ENCODE results near the gene LTO1.
"Not testable (repeated sequence)": the region's sequence is repeated elsewhere in the genome, so short reads cannot be mapped to it uniquely, and the experiment has no call there.

The LTO1 gene

DNA sequence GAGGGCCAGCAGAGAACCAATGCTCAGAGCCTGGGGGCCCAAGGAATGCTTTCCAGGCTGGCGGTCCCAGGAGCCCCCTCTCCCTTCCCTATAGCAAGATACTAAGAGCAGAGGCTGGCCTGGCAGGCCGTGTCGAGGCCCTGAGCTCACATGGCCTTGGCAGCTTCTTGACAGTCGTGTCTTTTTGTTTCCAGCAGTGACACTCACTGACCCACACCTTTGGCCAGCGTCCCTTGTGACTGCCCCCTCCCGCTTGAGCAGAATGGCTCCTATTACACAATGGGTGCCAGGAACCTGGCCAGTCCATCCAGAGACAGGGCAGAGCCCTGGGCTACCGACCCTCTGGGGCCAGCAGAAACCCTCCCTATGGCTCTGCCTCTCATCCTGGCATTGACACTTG is 40.6 kb downstream of the LTO1 start:
- Histone ChIP-seq H3K27me3 (replicated peaks; ENCODE audit: control insufficient read depth, insufficient read depth, low read length, poor library complexity, severe bottlenecking) (peaks cover 32% of the 10 kb centered on the region), H3K27ac (ENCODE audit: insufficient read depth, low read length, poor library complexity, severe bottlenecking) (no peak overlapping the region)
- DNase-seq: no peak

DNA sequence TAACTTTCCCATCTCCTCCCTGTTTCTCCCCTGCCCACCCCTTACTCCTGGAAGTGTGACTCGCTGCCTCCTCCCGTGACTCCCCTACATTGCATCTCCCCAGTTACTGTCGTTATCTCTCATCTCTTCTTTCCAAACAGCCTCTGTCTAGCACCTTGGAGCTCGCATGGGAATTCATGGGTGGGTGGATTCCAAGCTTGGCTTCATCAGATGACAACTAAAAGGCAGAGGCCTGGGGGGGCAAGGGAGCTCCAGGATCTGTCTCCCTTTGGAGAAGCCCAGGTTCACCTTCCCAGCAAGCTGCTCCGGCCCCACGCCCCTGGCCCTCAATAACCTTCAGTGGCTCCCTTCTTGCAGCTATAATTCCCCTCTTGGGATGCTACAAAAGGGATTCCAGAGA is 41.1 kb downstream of the LTO1 start:
- Histone ChIP-seq H3K27me3 (replicated peaks; ENCODE audit: control insufficient read depth, insufficient read depth, low read length, poor library complexity, severe bottlenecking) (peaks cover 27% of the 10 kb centered on the region), H3K9me3 (ENCODE audit: control insufficient read depth, low read length) (no peaks in the 10 kb centered on the region), H3K4me1 (ENCODE audit: control insufficient read depth, insufficient read depth, low read length, poor library complexity, severe bottlenecking) (peaks cover 24% of the 10 kb centered on the region), H3K36me3 (ENCODE audit: control insufficient read depth, insufficient read depth, low read length) (no peaks in the 10 kb centered on the region), H3K27ac (ENCODE audit: insufficient read depth, low read length, poor library complexity, severe bottlenecking) (no peak overlapping the region), H3K4me3 (ENCODE audit: insufficient read depth, low read depth, low read length, poor library complexity, severe bottlenecking) (no peak overlapping the region)
- DNase-seq: no peak

More for the DNA sequence above, 40.6 kb downstream of the LTO1 start:
- H3K4me3 ChIP-seq (ENCODE audit: insufficient read depth, low read depth, low read length, poor library complexity, severe bottlenecking): no peak overlapping the region
- peaks cover 30% of the 10 kb centered on the region for H3K4me1 ChIP-seq (ENCODE audit: control insufficient read depth, insufficient read depth, low read length, poor library complexity, severe bottlenecking)
- H3K9me3 ChIP-seq (ENCODE audit: control insufficient read depth, low read length): no peaks in the 10 kb centered on the region
- no peaks in the 10 kb centered on the region for H3K36me3 ChIP-seq (ENCODE audit: control insufficient read depth, insufficient read depth, low read length)

DNA sequence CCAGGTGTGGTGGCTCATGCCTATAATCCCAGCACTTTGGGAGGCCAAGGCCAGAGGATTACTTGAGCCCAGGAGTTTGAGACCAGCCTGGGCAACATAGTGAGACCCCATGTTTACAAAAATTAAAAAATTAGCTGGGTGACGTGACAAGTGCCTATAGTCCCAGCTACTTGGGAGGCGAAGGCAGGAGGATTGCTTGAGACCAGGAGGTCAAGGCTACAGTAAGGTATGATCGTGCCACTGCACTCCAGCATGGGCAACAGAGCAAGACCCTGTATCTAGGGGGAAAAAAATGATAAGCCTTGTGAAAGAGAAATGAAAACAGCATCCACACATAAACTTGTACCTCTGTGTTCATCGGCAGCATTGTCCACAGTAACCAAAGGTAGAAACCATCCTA is 42.3 kb downstream of the LTO1 start:
- Histone ChIP-seq H3K27ac (ENCODE audit: insufficient read depth, low read length, poor library complexity, severe bottlenecking) (no peak overlapping the region), H3K27me3 (replicated peaks; ENCODE audit: control insufficient read depth, insufficient read depth, low read length, poor library complexity, severe bottlenecking) (peaks cover 19% of the 10 kb centered on the region), H3K36me3 (ENCODE audit: control insufficient read depth, insufficient read depth, low read length) (no peaks in the 10 kb centered on the region), H3K9me3 (ENCODE audit: control insufficient read depth, low read length) (no peaks in the 10 kb centered on the region), H3K4me3 (ENCODE audit: insufficient read depth, low read depth, low read length, poor library complexity, severe bottlenecking) (no peak overlapping the region), H3K4me1 (ENCODE audit: control insufficient read depth, insufficient read depth, low read length, poor library complexity, severe bottlenecking) (peaks cover 13% of the 10 kb centered on the region)
- DNase-seq: no peak

DNA sequence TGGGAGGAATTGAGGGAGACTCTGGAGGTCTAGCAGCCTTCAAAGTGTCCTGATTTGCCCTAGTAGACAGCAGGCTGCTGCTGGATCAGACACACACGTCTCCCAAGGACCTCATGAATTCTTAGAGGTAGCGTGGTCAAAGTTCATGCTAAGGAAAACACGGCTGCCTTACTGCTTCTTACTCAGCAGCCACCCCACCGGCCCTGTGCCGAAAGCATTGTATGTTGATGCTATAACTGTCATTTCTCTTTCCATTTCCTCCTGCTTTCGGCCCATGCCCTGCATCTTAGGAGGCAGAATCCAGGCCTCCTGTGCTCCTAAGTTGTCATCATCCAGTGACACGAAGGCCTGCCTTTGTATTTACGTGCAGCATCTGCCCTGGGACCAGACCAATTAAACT is 44.7 kb downstream of the LTO1 start:
- Histone ChIP-seq H3K27ac (ENCODE audit: insufficient read depth, low read length, poor library complexity, severe bottlenecking) (no peak overlapping the region), H3K27me3 (replicated peaks; ENCODE audit: control insufficient read depth, insufficient read depth, low read length, poor library complexity, severe bottlenecking) (peaks cover 3% of the 10 kb centered on the region), H3K36me3 (ENCODE audit: control insufficient read depth, insufficient read depth, low read length) (no peaks in the 10 kb centered on the region), H3K9me3 (ENCODE audit: control insufficient read depth, low read length) (no peaks in the 10 kb centered on the region), H3K4me1 (ENCODE audit: control insufficient read depth, insufficient read depth, low read length, poor library complexity, severe bottlenecking) (no peaks in the 10 kb centered on the region), H3K4me3 (ENCODE audit: insufficient read depth, low read depth, low read length, poor library complexity, severe bottlenecking) (no peak overlapping the region)
- DNase-seq: no peak

DNA sequence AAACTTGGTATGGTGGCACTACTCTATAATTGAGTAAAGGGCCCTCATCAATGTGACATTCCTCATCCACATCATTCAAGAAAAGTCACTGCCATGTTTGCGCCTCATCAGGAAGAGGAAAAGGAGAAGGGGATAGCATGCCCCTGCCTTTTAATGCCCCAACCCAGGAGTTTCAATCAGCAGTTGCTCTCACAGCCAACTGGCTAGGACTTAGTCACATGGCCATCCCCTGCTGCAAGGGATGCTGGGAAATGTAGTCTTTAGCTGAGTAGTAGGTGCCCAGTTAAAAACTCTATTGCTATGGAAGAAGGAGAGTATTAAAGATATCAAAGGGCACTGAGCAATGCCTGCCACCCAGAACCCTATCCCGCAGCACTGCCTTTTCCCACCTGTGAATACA is 45.1 kb downstream of the LTO1 start:
- no peak overlapping the region for H3K4me3 ChIP-seq (ENCODE audit: insufficient read depth, low read depth, low read length, poor library complexity, severe bottlenecking)

DNA sequence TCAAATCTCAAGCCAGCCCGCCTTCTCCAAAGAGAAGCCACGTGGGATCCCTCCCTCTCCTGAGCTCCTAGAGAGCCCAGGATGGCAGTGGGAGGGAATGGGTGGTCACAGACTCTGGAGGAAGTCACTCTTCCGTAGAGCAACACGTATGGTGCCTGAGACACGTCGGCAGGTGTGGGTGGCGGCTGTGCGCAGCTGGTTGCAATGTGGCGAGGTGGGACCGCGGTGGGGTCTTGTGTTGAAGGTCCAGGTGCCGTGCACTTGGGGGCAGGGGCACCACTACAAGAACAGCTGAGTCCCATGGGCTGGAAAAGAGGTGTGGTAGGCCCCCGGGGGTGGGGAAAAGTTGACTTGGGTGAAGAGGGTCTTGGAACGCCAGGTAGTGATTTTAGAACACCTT is 47.6 kb downstream of the LTO1 start:
- Histone ChIP-seq H3K27ac (ENCODE audit: insufficient read depth, low read length, poor library complexity, severe bottlenecking) (no peak overlapping the region), H3K4me3 (ENCODE audit: insufficient read depth, low read depth, low read length, poor library complexity, severe bottlenecking) (no peak overlapping the region), H3K4me1 (ENCODE audit: control insufficient read depth, insufficient read depth, low read length, poor library complexity, severe bottlenecking) (no peaks in the 10 kb centered on the region), H3K27me3 (replicated peaks; ENCODE audit: control insufficient read depth, insufficient read depth, low read length, poor library complexity, severe bottlenecking) (peaks cover 3% of the 10 kb centered on the region), H3K36me3 (ENCODE audit: control insufficient read depth, insufficient read depth, low read length) (no peaks in the 10 kb centered on the region), H3K9me3 (ENCODE audit: control insufficient read depth, low read length) (no peaks in the 10 kb centered on the region)
- no peak for DNase-seq

More for the DNA sequence above, 45.1 kb downstream of the LTO1 start:
- Histone ChIP-seq H3K9me3 (ENCODE audit: control insufficient read depth, low read length) (no peaks in the 10 kb centered on the region), H3K27ac (ENCODE audit: insufficient read depth, low read length, poor library complexity, severe bottlenecking) (no peak overlapping the region), H3K4me1 (ENCODE audit: control insufficient read depth, insufficient read depth, low read length, poor library complexity, severe bottlenecking) (no peaks in the 10 kb centered on the region), H3K27me3 (replicated peaks; ENCODE audit: control insufficient read depth, insufficient read depth, low read length, poor library complexity, severe bottlenecking) (peaks cover 3% of the 10 kb centered on the region), H3K36me3 (ENCODE audit: control insufficient read depth, insufficient read depth, low read length) (no peaks in the 10 kb centered on the region)
- no peak for DNase-seq

DNA sequence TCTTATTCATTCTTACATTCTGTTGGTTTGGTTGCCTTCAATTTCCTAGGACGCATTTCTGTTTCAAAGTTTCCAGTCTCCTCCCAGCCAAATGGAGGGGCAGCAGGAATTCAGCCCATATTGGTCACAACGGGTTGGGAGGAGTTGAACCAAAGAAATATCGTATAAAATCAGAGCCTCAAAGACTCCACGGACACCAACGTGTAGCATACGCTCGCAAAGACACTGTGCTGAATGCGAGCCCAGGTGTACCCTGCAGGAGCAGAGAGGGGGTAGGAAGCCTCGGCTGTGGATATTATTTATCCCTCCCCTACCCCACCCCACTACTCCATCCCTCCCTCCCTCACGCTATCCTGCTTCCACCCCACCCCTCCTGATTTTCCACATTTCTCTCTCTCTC is 49.7 kb downstream of the LTO1 start:
- H3K27ac ChIP-seq (ENCODE audit: insufficient read depth, low read length, poor library complexity, severe bottlenecking): no peak overlapping the region
- no peaks in the 10 kb centered on the region for H3K4me1 ChIP-seq (ENCODE audit: control insufficient read depth, insufficient read depth, low read length, poor library complexity, severe bottlenecking)
- H3K27me3 ChIP-seq (replicated peaks; ENCODE audit: control insufficient read depth, insufficient read depth, low read length, poor library complexity, severe bottlenecking): peaks cover 3% of the 10 kb centered on the region
- no peak overlapping the region for H3K4me3 ChIP-seq (ENCODE audit: insufficient read depth, low read depth, low read length, poor library complexity, severe bottlenecking)
- H3K36me3 ChIP-seq (ENCODE audit: control insufficient read depth, insufficient read depth, low read length): no peaks in the 10 kb centered on the region
- no peaks in the 10 kb centered on the region for H3K9me3 ChIP-seq (ENCODE audit: control insufficient read depth, low read length)
- DNase-seq: no peak

DNA sequence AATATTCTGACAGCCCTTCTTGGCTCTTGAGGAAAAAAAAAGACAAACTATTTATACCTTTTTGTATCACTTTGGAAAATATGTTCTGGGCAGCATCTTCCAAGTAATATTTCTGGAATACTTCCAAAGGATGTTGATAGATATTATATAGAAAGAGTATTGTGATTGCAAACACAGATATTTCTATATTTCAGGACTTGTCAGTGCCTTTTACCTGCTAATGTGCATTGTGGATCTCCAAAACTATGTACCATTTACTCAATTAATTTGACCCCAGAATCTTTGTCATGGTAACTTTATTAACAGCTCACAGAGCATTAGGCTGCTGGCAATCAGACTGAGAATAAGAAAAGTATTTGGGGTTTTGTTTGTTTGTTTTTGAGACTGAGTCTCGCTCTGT is 50.9 kb downstream of the LTO1 start:
- no peak overlapping the region for H3K27ac ChIP-seq (ENCODE audit: insufficient read depth, low read length, poor library complexity, severe bottlenecking)
- DNase-seq: no peak
- no peaks in the 10 kb centered on the region for H3K4me1 ChIP-seq (ENCODE audit: control insufficient read depth, insufficient read depth, low read length, poor library complexity, severe bottlenecking)
- H3K9me3 ChIP-seq (ENCODE audit: control insufficient read depth, low read length): no peaks in the 10 kb centered on the region
- H3K36me3 ChIP-seq (ENCODE audit: control insufficient read depth, insufficient read depth, low read length): no peaks in the 10 kb centered on the region
- H3K27me3 ChIP-seq (replicated peaks; ENCODE audit: control insufficient read depth, insufficient read depth, low read length, poor library complexity, severe bottlenecking): peaks cover 3% of the 10 kb centered on the region
- H3K4me3 ChIP-seq (ENCODE audit: insufficient read depth, low read depth, low read length, poor library complexity, severe bottlenecking): no peak overlapping the region

DNA sequence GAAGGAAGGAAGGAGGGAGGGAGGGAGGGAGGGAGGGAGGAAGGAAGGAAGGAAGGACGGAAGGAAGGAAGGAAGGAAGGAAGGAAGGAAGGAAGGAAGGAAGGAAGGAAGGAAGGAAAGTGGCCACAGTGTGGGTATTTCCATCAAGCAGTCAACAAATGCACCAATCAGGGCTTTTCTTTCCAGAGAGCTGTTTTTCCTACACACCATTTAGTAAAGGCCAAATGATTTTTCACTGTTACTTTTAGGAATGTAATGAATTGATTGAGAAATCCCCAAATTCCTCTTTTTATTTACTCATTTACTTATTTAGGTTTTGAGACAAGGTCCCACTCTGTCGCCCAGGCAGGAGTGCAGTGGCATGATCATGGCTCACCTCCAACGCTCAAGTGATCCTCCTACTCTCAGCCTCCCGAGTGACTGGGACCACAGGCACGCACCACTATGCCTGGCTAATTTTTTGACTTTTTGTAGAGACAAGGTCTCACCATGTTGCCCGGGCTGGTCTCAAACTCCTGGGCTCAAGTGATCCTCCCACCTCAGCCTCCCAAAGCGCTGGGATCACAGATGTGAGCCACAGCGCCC is 53.0 kb downstream of the LTO1 start:
- H3K9me3 ChIP-seq (ENCODE audit: control insufficient read depth, low read length); H3K4me1 ChIP-seq (ENCODE audit: control insufficient read depth, insufficient read depth, low read length, poor library complexity, severe bottlenecking); H3K27me3 ChIP-seq (replicated peaks; ENCODE audit: control insufficient read depth, insufficient read depth, low read length, poor library complexity, severe bottlenecking): not testable (repeated sequence)

DNA sequence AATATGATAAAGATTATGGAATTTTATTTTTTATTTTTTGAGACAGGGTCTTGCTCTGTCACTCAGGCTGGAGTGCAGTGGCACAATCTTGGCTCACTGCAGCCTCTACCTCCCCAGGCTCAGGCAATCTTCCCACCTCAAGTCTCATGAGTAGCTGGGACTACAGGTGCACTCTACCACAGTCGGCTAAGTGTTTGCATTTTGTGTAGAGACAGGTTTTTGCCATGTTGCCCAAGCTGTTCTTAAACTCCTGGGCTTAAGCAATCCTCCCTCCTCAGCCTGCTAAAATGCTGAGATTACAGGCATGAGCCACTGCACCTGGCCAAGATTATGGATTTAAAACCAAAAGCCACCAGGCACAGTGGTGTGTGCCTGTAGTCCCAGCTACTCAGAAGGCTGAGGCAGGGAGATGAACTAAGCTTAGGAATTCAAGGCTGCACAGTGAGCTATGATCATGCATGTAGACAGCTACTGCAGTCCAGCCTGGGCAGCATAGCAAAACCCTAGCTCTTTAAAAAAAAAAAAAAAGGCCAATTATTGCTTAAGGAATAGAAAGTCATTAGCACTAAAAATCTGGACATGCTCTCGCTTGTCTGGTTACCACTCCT is 54.4 kb downstream of the LTO1 start:
- Histone ChIP-seq H3K27ac (ENCODE audit: insufficient read depth, low read length, poor library complexity, severe bottlenecking) (no peak overlapping the region), H3K4me3 (ENCODE audit: insufficient read depth, low read depth, low read length, poor library complexity, severe bottlenecking) (no peak overlapping the region), H3K36me3 (ENCODE audit: control insufficient read depth, insufficient read depth, low read length) (no peaks in the 10 kb centered on the region), H3K27me3 (replicated peaks; ENCODE audit: control insufficient read depth, insufficient read depth, low read length, poor library complexity, severe bottlenecking) (no peaks in the 10 kb centered on the region), H3K9me3 (ENCODE audit: control insufficient read depth, low read length) (no peaks in the 10 kb centered on the region), H3K4me1 (ENCODE audit: control insufficient read depth, insufficient read depth, low read length, poor library complexity, severe bottlenecking) (no peaks in the 10 kb centered on the region)
- DNase-seq: no peak

More for the DNA sequence above, 53.0 kb downstream of the LTO1 start:
- DNase-seq; H3K36me3 ChIP-seq (ENCODE audit: control insufficient read depth, insufficient read depth, low read length); H3K27ac ChIP-seq (ENCODE audit: insufficient read depth, low read length, poor library complexity, severe bottlenecking); H3K4me3 ChIP-seq (ENCODE audit: insufficient read depth, low read depth, low read length, poor library complexity, severe bottlenecking): not testable (repeated sequence)
